ENCODE data around the gene PPP1R2B.

Gene PPP1R2B

DNA sequence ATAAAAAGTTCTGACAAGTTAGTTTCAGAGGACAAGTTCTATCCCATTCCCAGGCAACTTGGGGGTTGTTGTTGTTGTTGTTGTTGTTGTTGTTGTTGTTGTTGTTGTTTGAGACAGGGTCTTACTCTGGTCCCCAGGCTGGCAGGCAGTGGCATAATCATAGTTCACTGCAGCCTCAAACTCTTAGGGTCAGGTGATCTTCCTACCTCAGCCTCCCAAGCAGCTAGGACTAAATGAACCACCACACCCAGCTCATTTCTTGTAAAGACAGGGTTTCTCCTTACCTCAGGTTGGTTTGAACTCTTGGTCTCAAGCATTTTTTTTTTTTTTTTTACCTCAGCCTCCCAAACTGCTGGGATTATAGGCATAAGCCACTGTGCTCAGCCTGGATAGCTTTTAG is 15.3 kb downstream of the PPP1R2B start:
- Histone ChIP-seq H3K9me3 (ENCODE audit: insufficient read depth, low read length, severe bottlenecking) (no peaks in the 10 kb centered on the region), H2AFZ (ENCODE audit: low read depth, low read length) (no peak overlapping the region), H3K9ac (ENCODE audit: low read depth, low read length) (no peak overlapping the region), H3K4me2 (ENCODE audit: insufficient read depth, low read length) (no peak overlapping the region), H3K4me3 (ENCODE audit: low read depth in 1 of 2, low read length in 2 of 2) (no peak overlapping the region), H3K27me3 (ENCODE audit: insufficient read depth, low read length, poor library complexity) (peaks cover 4% of the 10 kb centered on the region), H3K4me1 (ENCODE audit: insufficient read depth, low read length) (no peaks in the 10 kb centered on the region), H3K36me3 (ENCODE audit: insufficient read depth, low read length) (no peaks in the 10 kb centered on the region), H3K27ac (ENCODE audit: low read length) (no peak overlapping the region), H4K20me1 (ENCODE audit: insufficient read depth, low read length) (no peaks in the 10 kb centered on the region), H3K79me2 (ENCODE audit: insufficient read depth, low read length) (no peaks in the 10 kb centered on the region)
- no peak for DNase-seq
- ATAC-seq (ENCODE audit: insufficient read depth, low read depth), result no peak
- TF ChIP-seq EZH2 (IDR thresholded peaks at IDR 0.05; ENCODE audit: borderline replicate concordance, low read depth, low read length, severe bottlenecking), result no peak

DNA sequence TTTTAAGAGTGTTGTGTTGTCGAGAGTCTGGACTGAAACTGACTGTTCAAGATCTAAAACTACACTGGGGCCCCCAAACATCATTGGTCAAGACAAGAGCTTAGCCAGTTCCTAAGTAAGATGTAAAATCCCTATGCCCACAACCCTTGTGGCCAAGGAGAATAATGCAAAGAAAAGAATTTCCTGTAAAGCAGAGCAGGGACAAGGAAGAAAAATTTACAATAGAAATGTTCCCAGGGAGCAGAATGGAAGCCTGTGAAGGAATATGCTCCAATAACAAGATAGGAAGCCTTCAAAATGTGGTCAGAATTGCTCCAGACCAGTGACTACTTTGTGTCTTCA is 20.4 kb downstream of the PPP1R2B start:
- Histone ChIP-seq H3K9ac (ENCODE audit: low read depth, low read length) (no peak overlapping the region), H3K9me3 (ENCODE audit: insufficient read depth, low read length, severe bottlenecking) (no peaks in the 10 kb centered on the region), H3K36me3 (ENCODE audit: insufficient read depth, low read length) (no peaks in the 10 kb centered on the region), H4K20me1 (ENCODE audit: insufficient read depth, low read length) (no peaks in the 10 kb centered on the region), H3K27ac (ENCODE audit: low read length) (no peak overlapping the region), H2AFZ (ENCODE audit: low read depth, low read length) (no peak overlapping the region), H3K27me3 (ENCODE audit: insufficient read depth, low read length, poor library complexity) (peaks cover 2% of the 10 kb centered on the region), H3K4me1 (ENCODE audit: insufficient read depth, low read length) (no peaks in the 10 kb centered on the region), H3K4me2 (ENCODE audit: insufficient read depth, low read length) (no peak overlapping the region), H3K4me3 (ENCODE audit: low read depth in 1 of 2, low read length in 2 of 2) (no peak overlapping the region), H3K79me2 (ENCODE audit: insufficient read depth, low read length) (no peaks in the 10 kb centered on the region)
- TF ChIP-seq, protein P1, sequence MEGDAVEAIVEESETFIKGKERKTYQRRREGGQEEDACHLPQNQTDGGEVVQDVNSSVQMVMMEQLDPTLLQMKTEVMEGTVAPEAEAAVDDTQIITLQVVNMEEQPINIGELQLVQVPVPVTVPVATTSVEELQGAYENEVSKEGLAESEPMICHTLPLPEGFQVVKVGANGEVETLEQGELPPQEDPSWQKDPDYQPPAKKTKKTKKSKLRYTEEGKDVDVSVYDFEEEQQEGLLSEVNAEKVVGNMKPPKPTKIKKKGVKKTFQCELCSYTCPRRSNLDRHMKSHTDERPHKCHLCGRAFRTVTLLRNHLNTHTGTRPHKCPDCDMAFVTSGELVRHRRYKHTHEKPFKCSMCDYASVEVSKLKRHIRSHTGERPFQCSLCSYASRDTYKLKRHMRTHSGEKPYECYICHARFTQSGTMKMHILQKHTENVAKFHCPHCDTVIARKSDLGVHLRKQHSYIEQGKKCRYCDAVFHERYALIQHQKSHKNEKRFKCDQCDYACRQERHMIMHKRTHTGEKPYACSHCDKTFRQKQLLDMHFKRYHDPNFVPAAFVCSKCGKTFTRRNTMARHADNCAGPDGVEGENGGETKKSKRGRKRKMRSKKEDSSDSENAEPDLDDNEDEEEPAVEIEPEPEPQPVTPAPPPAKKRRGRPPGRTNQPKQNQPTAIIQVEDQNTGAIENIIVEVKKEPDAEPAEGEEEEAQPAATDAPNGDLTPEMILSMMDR (IDR thresholded peaks at IDR 0.05; ENCODE audit: borderline replicate concordance, extremely low read depth, low read length, poor library complexity, severe bottlenecking), result no peak
- TF ChIP-seq EZH2 (IDR thresholded peaks at IDR 0.05; ENCODE audit: borderline replicate concordance, low read depth, low read length, severe bottlenecking), result no peak
- ATAC-seq (ENCODE audit: insufficient read depth, low read depth) (no peak), DNase-seq (no peak)

DNA sequence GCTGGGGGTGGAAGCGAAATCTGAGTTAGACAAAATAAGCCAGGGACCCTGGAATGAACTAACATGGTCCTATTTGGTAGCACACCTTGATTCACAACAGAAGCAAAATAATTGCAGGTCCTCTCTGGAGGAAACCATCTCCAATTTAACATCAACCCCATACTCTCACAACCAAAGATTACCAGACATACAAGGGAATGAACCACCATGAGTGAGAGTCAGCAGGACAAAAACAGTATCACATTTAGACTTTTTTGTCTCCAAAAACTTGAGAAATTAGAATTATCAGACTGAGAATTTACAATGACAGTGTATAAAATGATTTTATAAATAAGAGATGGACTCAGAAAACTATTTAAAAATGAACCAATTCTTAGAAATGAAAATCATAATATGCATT is 21.1 kb downstream of the PPP1R2B start:
- Histone ChIP-seq H3K4me1 (ENCODE audit: insufficient read depth, low read length) (no peaks in the 10 kb centered on the region), H3K9ac (ENCODE audit: low read depth, low read length) (no peak overlapping the region), H2AFZ (ENCODE audit: low read depth, low read length) (no peak overlapping the region), H3K27ac (ENCODE audit: low read length) (no peak overlapping the region), H3K4me2 (ENCODE audit: insufficient read depth, low read length) (no peak overlapping the region), H3K36me3 (ENCODE audit: insufficient read depth, low read length) (no peaks in the 10 kb centered on the region), H3K27me3 (ENCODE audit: insufficient read depth, low read length, poor library complexity) (no peaks in the 10 kb centered on the region), H3K79me2 (ENCODE audit: insufficient read depth, low read length) (no peaks in the 10 kb centered on the region), H4K20me1 (ENCODE audit: insufficient read depth, low read length) (no peaks in the 10 kb centered on the region), H3K4me3 (ENCODE audit: low read depth in 1 of 2, low read length in 2 of 2) (no peak overlapping the region), H3K9me3 (ENCODE audit: insufficient read depth, low read length, severe bottlenecking) (no peaks in the 10 kb centered on the region)
- no peak for ATAC-seq (ENCODE audit: insufficient read depth, low read depth)
- no peak for DNase-seq
- TF ChIP-seq, protein P1 (IDR thresholded peaks at IDR 0.05; ENCODE audit: borderline replicate concordance, extremely low read depth, low read length, poor library complexity, severe bottlenecking), result no peak
- no peak for TF ChIP-seq EZH2 (IDR thresholded peaks at IDR 0.05; ENCODE audit: borderline replicate concordance, low read depth, low read length, severe bottlenecking)

DNA sequence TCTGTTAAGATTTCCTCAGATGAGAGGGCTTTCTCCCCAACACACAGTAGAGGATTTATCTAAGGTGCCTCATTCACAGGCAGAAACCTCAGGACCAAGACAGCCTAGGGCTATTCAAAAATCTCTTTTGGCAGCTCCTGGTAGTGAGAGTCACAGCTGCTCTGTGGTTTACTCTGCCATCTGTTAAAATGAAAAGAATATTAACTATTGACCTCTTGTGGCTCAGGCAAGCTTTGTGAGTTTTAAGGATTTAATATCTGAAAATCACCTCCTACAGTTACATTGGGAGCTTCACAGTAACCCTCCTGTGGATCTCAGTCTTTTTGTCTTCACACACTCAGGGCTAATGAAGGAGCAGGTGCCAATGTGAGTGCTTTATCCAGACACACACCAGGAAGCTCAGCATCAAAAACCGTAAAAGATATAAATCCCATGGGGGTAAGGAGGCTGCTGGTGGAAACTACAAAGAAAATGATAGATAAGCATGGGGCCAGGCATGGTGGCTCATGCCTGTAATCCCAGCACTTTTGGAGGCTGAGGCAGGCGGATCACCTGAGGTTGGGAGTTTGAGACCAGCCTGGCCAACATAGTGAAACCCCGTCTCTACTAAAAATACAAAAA is 29.7 kb downstream of the PPP1R2B start:
- Histone ChIP-seq H3K4me1 (ENCODE audit: insufficient read depth, low read length) (no peaks in the 10 kb centered on the region), H3K27me3 (ENCODE audit: insufficient read depth, low read length, poor library complexity) (no peaks in the 10 kb centered on the region), H3K36me3 (ENCODE audit: insufficient read depth, low read length) (no peaks in the 10 kb centered on the region), H2AFZ (ENCODE audit: low read depth, low read length) (no peak overlapping the region), H4K20me1 (ENCODE audit: insufficient read depth, low read length) (no peaks in the 10 kb centered on the region), H3K9ac (ENCODE audit: low read depth, low read length) (no peak overlapping the region), H3K4me3 (ENCODE audit: low read depth in 1 of 2, low read length in 2 of 2) (no peak overlapping the region), H3K4me2 (ENCODE audit: insufficient read depth, low read length) (no peak overlapping the region), H3K9me3 (ENCODE audit: insufficient read depth, low read length, severe bottlenecking) (no peaks in the 10 kb centered on the region), H3K27ac (ENCODE audit: low read length) (no peak overlapping the region), H3K79me2 (ENCODE audit: insufficient read depth, low read length) (no peaks in the 10 kb centered on the region)
- ATAC-seq (ENCODE audit: insufficient read depth, low read depth) (no peak), DNase-seq (no peak)
- no peak for TF ChIP-seq EZH2 (IDR thresholded peaks at IDR 0.05; ENCODE audit: borderline replicate concordance, low read depth, low read length, severe bottlenecking)
- TF ChIP-seq, protein P1 (IDR thresholded peaks at IDR 0.05; ENCODE audit: borderline replicate concordance, extremely low read depth, low read length, poor library complexity, severe bottlenecking), result no peak
